T-helper 22 cell (primary cell): ENCODE data around the gene IL36B.
"Not testable (repeated sequence)": the region's sequence is repeated elsewhere in the genome, so short reads cannot be mapped to it uniquely, and the experiment has no call there.

Source experiments
- DNase-seq: peaks from one replicate; pipeline ENCODE4 v3.0.0-alpha.2; 2020; ENCODE audit warnings: low read depth

Gene IL36B

DNA sequence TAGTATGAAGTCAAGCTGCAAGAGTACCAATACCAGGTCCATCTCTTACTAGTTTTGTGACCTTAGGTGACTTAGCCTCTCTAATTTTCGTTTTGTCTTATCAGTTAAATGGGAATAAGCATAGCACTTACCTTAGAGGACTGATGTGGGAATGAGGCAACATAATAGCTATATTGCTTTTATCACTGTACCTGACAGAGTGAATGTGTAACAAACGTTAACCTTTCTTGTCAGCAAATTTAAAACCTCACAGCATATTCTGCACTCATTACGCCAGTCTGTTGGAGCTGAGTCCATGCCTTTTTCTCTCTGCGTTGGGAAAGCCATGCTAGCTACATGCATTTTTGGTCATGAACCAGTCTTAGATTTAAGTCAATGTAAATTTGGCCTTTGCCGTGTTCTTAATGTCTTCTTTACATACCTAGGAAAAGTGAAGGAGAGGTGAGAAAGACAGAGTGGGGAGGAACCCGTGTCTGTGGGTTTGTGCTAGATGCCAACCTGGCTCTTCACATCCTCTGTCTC, at the start of gene IL36B:
Gene IL36B (minus strand): TSS at position 472 of the 522 bp plus-strand sequence.
- no peak for DNase-seq

DNA sequence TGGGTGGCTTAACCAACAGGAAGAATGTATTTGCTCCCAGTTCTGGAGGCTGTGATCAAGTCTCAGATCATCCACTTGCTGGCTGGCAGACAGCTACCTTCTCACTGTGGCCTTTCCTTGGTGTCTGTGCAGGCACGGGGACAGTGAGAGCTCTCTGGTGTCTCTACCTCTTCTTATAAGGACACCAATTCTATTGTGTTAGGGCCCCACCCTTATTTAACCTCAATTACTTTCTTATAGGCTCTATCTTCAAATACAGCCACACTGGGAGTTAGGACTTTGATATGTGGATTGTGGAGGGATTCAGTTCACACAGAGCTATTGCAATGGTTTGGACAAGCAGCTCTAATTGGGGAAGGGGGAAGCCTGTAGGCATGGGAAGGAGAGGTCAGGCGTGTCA, 49.5 kb upstream of the IL36B start:
- no peak for DNase-seq

DNA sequence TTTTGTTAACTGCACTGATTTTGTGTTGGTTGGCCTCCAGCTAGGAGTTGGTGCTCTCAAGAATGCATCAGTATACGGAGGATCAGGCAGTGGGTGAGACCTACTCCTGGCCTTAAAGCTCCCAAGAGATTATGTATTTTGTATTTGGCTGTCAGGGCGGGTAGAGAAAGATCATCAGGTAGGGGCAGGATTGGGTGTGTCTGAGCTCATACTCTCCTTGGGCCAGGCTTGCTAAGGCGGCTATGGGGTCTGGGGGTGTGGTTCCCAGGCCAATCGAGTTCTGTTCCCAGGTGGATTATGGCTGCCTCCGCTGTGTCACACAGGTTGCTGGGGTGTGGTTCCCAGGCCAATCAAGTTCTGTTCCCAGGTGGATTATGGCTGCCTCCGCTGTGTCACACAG, 45.9 kb upstream of the IL36B start:
- DNase-seq = no peak

DNA sequence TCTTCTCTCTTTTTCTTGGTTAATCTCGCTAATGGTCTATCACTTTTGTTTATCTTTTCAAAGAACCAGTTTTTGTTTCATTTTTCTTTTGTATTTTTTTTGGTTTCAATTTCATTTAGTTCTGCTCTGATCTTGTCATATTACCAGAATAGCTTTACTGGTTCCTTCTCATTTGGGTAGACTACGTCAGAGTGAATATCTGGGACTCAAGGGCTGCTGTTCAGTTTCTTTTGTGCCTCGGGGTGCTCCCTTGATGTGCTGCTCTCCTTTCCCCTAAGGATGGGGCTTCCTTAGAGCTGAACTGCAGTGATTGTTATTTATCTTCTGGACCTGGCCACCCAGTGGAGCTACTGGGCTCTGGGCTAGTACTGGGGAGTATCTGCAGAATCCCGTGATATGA, 45.4 kb upstream of the IL36B start:
- no peak for DNase-seq

DNA sequence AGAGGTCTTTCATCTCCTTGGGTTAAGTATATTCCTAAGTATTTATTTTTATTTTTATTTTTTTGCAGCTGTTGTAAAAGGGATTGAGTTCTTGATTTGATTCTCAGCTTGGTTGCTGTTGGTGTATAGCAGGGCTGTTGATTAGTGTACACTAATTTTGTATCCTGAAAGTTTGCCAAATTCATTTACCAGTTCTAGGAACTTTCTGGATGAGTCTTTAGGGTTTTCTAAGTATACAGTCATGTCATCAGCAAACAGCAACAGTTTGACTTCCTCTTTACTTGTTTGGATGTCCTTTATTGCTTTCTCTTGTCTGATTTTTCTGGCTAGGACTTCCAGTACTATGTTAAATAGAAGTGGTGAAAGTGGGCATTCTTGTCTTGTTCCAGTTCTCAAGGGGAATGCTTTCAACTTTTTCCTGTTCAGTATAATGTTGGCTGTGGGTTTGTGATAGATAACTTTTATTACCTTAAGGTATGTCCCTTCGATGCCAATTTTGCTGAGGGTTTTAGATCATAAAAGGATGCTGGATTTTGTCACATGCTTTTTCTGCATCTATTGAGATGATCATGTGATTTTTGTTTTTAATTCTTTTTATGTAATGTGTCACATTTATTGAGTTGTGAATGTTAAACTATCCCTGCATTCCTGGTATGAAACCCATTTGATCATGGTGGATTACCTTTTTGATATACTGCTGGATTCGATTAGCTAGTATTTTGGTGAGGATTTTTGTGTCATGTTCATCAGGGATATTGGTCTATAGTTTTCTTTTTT, 44.4 kb upstream of the IL36B start:
- DNase-seq = not testable (repeated sequence)

DNA sequence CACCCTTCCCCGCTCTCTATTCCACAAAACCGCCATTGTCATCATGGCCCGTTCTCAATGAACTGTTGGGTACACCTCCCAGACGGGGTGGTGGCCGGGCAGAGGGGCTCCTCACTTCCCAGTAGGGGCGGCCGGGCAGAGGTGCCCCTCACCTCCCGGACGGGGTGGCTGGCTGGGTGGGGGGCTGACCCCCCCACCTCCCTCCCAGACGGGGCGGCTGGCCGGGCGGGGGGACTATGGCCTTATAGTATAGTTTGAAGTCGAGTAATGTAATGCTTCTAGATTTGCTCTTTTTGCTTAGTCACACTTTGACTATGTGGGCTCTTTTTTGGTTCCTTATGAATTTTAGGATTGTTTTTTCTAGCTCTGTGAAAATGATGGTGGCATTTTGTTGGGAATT, 43.6 kb upstream of the IL36B start:
- not testable (repeated sequence) for DNase-seq

DNA sequence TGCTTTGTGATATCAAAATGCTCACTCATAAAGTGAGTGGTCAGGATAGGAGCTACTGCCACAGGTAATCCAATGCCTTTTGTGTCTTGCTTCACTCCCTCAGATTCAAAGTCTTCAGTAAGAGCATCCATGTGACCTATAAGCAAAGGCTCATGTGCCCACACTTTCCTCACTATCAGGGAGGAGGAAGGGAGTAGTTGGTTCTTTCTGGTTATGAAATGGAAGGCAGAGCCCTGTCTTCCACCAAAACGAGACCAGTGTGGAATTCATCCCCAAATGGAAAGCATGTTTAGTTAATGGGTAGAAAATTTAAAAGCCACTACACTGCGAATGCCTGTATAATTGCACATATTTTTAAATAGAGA, 40.9 kb upstream of the IL36B start:
- DNase-seq = no peak

DNA sequence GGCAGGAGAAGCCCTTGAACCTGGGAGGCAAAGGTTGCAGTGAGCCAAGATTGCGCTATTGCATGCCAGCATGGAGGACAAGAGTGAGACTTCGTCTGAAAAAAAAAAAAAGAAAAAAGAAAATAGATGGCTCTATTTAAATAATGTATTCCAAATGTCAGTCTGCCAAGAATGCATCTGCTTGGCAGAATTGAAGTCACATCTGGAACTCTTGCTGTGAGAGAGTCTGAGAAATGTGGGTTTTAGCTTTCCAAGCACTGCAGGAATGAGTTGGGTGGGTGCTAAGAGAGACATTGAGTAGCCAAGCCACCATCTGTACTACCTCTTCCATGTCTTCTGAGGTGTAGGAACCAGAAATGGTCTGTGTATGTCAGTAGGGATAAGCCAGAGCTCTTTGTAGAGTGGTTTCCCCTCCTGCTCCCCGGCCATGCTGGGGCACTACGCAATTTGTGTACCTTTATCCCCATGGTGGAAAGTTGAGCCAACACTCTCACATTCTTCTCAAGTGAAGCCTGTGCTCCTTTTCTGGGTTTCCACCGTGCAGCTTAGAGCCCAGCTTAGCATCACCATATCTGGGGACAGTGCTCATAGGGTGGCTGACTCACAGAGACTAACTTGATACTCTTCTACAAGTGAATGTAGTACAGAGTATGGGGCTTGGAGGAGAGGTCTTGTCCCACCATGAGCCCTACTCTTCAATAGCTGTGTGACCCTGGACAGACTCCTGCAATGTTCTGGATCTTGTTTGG, 40.4 kb upstream of the IL36B start:
- DNase-seq = no peak

DNA sequence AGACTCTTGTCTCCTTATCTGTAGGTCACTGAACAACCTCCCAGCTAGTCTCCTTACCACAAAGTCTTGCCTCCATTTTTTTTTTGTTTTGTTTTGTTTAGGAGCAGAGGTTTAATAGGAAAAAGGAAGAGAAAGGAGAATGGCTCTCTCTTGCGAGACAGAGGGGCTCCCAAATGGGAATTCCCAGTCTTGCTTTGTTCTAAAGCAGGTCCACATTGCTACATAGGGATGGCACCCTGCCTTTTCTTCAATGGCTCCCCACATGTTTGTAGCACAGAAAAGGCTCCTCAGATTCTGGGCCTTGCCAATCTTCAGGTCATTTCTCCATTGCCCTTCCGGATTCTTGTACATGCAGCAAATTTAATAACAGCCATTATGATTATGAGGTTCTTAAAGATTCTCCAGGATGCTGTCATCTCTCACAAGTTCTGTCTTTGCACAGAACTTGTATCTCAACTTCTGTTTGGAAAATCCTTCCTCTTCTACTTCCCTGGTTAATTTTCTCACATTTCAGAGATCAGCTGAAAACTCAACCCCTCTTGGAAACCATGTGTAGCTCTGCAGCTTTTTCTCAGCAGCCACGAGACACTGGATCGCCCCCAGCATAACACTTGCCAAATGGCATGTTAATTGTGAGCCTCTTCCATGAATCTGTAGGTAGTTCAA, 38.7 kb upstream of the IL36B start:
- no peak for DNase-seq

DNA sequence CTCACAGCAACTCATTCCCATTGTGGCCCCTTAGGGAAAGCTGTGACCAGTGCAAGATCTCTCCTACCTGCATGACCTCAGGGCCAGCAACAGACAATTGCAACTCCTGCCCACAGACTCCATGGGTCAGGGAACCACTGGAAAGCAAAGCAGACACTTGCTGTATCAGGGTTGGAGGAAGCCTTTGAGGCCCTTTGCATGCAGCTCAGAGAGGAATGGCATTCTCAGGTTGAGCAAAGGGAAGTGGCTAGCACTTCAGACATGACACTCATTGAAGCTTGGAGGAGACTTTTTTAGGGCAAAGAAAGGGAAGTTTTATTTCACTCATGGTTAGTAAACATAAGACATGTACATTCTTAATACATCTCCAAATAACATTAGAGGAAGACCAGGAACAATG, 37.2 kb upstream of the IL36B start:
- no peak for DNase-seq

DNA sequence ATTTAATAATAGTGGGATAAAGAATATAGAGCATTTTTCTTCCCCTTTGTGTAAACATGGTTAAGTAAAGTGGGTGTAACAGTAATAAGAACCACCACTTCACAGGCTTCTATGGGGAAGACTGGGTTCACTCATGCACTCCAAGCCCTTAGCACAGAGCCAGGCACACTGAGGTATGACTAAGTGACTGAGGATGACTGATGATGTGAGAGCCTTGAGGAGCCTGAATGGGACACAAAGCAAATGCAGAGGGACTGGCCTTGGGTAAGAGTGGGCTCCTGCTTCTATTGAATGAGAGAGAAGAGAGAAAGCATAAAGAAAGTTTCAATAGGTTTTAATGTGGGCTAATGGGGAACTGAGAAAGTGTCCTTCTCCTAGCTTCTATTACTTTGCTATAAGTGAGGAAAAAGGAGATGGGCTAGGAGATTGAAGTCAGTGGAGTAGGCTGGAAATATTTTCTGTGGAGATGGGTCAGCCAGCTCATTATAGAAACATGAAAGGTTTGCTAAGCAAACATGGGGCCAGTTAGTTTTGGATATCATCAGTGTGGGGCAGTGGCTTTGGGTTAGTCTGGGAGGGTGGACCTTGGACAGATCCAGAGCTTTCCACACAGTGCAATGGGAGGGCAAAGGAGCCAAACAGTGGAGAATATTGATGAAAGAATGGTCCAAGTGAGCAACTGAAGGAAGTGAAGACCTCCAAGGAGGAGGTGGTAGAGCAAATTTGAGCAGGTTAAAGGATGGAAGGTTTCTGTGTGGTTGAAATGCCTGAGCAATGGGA, 35.7 kb upstream of the IL36B start:
- DNase-seq = no peak

DNA sequence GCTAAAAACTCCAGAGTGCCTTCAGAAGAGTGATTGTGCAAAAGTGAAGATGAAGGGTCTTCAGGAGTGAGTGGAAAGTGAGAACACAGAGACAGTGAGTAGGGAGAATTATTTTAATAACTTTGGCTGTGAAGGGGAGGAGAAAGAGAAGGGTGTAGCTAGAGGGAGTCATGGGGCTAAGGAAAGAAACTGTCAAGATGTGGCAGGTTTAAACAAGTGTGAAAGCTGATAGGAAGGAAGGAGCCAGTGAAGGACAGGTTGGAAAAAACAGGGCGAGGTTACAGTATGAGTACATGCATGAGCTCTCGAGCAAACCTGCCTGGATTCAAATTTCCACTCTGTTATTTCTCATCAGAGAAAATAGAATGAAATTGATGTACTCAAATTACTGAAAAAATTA, 32.9 kb upstream of the IL36B start:
- DNase-seq = no peak

DNA sequence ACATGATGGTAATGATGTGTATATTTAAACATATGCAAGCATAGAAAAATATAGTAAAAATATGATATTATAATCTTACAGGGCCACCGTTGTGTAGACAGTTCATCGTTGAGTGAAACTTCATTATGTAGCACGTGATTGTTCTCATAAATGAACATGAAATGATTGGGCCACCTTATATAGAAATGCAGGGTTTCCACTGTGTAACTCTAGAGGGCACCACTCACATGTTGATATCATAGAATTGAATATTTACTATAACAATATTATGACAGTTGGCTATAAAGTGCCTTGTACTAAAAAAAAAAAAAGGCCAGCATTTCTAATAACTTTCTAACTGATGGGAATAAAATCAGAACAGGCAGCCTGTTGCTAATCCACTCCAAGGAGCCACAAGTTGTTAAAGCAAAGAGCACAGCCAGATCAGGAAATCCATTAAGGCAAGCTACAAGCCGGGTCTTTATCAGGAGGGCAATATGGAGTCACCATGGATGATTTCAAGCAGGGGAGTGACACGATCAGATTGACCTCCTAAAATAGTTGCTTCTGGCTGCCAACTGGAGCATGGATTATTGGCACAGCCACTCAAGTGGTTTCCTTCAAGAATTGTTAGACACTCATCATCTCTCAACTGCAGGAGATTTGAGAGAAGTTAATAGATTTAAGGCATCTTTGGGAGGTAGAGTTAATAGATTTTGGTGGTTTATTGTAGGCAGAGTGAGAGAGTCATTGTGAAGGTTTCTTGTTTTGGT, 31.8 kb upstream of the IL36B start:
- no peak for DNase-seq

DNA sequence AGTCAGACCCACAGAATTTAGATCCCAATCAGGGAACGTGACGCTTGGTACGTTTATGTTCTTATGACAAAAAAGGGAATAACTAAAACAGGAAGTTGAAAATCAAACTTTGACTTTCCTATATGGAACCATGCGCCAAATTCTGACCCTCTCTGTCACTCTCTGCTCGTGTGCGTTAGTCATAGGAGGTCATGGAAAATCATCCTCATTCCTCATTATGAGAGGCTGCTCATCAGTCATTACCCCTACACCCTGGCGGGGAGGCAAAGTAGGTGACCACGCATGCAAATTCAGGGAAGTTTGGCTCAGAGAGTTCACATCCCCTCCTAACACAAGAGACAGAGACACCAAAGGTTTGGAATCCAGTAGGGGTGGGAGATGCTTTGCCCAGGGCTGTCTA, 30.6 kb upstream of the IL36B start:
- DNase-seq = no peak

DNA sequence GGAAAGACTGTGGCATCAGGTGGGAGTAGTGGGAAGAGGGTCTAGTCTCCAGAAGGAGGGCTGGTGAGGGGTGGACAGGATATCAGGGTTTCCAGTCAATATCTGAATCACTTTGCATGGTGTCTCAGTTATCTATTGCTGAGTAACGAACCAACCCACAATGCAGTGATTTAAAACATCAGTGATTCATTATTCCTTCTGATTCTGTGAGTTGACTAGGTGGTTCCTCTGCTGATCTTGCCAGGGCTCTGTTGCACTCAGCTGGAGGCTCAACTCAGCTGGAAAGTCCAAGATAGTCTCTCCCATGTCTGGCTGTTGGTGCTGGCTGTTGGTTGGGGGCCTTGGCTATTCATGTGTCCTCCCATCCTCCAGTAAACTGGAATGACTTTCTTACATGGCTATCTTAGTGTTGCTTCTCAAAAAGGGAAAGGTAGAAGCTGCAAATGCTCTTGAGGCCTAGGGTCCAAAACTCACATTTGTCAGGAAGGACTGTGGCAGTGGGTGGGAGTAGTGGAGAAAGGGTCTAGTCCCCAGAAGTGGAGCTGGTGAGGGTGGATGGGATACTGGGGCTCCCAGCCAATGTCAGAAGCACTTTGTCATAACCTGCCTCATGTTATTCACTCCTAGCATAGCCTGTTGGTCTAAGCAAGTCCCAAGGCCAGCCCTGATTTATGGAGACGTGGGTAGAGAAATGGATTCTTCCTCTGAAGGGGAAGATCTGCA, 29.0 kb upstream of the IL36B start:
- no peak for DNase-seq

DNA sequence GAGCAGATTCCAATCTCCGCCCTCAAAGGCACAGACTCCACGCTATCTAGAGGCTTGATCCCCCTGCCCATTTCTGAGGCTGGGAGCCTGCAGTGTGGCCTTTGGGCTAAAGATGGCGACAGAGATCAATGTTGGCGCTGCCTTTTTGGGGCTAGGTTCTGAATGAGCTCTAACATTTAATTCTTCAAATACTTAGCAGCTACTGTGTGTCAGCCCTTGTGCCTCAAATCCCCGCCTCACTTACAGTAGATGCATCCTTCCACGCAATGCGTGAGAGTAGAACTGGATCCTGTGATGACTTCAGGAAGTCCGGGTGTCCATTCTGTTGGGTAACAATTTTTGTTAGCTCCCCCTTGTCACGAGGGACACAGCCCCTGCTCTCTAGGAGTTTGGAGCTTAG, 27.5 kb upstream of the IL36B start:
- DNase-seq = no peak

DNA sequence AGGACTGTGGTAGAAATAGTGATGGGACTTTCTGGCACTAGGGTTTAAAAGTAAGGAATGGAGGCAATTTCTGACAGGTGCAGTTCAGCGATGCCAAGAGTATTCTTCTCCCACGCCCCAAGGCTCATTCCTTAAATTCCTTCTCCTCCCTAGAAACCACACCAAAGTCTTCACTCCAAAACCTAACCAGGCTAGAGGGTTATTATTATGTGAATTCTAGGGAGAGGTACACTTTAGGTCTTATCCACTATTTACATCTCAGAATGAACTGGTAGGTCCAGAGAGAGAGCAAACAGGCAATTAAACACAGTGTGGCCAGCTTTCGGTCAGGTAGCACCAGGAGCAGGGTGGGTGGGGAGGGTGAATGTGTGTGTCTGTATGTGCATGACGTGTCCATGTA, 26.5 kb upstream of the IL36B start:
- DNase-seq = no peak

DNA sequence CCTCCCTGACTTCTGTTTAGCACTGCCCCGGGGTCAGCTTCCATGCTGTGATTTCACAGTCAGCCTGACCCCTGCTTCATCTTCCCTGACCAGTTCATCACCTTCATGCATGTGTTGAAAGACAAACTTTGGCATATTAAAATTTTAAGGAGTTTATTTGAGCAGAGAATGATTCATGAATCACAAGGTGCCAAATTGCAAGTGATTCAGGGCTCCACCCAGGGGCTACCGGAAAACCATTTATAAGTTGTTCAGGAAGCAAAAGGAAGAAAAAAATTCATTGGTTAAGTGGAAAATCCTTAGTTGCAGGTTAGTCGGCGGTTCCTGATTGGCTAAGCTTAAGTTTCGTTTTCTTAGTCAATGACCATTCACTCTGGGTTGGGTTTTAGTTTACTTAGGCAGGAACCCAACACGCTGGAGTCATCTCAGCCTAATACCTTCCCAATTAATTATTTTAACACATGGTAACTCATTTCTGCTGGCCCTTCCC, 25.7 kb upstream of the IL36B start:
- DNase-seq = no peak

DNA sequence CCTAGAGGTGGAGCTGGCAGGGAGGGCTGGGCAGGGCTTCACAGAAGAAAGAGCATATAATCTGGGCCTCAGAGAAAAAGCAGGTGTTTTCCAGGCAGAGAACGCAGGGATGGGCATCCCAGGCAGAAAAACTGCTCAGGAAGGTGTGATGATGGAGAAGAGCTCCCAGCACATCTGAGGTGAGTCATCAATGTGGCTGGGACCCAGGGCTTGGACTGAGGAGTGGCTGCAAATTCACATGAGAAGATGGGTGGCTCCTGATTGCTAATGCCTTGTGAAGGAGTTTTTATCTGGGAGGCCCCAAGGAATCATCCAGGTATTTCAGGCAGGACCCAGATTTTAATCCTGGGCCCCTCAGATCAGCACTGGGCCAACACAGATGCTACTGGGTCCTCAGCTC, 25.3 kb upstream of the IL36B start:
- no peak for DNase-seq

DNA sequence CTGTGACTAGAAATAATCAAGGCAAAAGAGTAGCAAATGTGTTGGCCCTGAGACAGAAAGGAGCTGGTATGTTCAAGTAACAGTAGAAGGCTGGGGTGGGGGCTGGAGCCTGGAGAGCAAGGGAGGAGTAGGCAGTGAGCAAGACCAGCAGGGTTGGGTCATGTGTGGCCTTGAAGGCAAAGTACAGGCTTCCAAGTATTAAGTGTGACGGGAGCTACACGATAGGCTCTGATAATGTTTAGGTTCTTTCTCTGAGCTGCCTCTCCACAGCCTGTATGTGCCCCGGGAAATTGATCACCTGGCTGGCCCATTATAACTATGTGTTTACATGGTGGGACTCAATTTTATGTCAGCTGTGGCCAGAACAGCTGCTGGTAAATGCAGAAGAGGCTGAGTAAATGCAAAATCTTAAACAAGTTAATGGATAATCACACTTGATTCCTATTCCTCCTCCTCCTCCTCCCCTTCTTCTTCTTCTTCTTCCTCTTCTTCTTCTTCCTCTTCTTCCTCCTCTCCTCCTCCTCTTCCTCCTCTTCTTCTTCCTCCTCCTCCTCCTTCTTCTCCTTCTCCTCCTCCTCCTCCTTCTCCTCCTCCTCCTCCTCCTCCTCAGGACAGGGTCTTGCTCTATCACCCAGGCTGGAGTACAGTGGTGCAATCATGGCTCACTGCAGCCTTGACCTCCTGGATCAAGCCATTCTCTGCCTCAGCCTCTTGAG, 24.4 kb upstream of the IL36B start:
- no peak for DNase-seq
